Neuronal stem cell (in vitro differentiated cells): ENCODE data around the gene CD63.

Experiments used
- DNase-seq: peaks from one replicate; pipeline ENCODE4 v3.0.0-alpha.2; 2013; ENCODE audit warnings: low spot score
- H2AFZ ChIP-seq: one replicate; pipeline ENCODE4 v1.6.1; 2013; ENCODE audit warnings: mild to moderate bottlenecking, low read length, inconsistent platforms
- H2AK5ac ChIP-seq: 2 replicates; pipeline ENCODE4 v1.6.1; 2013; ENCODE audit warnings: low read depth, mild to moderate bottlenecking, inconsistent platforms, low read length, moderate library complexity, mixed read lengths
- H2BK120ac ChIP-seq: 2 replicates; pipeline ENCODE4 v1.6.1; 2013; ENCODE audit warnings: low read depth, mild to moderate bottlenecking, inconsistent platforms, low read length, moderate library complexity, mixed read lengths
- H2BK12ac ChIP-seq: one replicate; pipeline ENCODE4 v1.6.1; 2013; ENCODE audit warnings: low read length, inconsistent platforms
- H2BK15ac ChIP-seq: 2 replicates; pipeline ENCODE4 v1.6.1; 2013; ENCODE audit warnings: mild to moderate bottlenecking, low read length, inconsistent platforms, mixed read lengths
- H2BK5ac ChIP-seq: one replicate; pipeline ENCODE4 v1.6.1; 2013; ENCODE audit warnings: inconsistent platforms, mild to moderate bottlenecking, low read length, moderate library complexity
- H3K14ac ChIP-seq: one replicate; pipeline ENCODE4 v1.6.1; 2013; ENCODE audit warnings: low read length, inconsistent platforms
- H3K18ac ChIP-seq: 2 replicates; pipeline ENCODE4 v1.6.1; 2013; ENCODE audit warnings: low read length, inconsistent platforms
- H3K23ac ChIP-seq: 2 replicates; pipeline ENCODE4 v1.6.1; 2013; ENCODE audit warnings: low read depth, mild to moderate bottlenecking, mixed read lengths, low read length, inconsistent platforms; ENCODE audit not compliant: poor library complexity
- H3K27ac ChIP-seq: replicated peaks from 3 replicates; pipeline ENCODE4 v1.5.1; 2013; ENCODE audit warnings: low read length, inconsistent platforms
- H3K27me3 ChIP-seq, 3 experiments: 2 replicates each; pipeline ENCODE4 v1.6.1; 2013; ENCODE audit warnings: low read length in 3 of 3, mild to moderate bottlenecking in 2 of 3, inconsistent platforms in 1 of 3, low read depth in 1 of 3, mixed read lengths in 1 of 3, moderate library complexity in 1 of 3; ENCODE audit not compliant: control insufficient read depth in 3 of 3, insufficient read depth in 3 of 3
- H3K36me3 ChIP-seq, 2 donors: replicated peaks in 1 of 2; 2 replicates each; pipeline ENCODE4 v1.6.1; 2013; ENCODE audit warnings: low read length in 2 of 2; ENCODE audit not compliant: control insufficient read depth in 2 of 2, insufficient read depth in 2 of 2
- H3K4ac ChIP-seq: 2 replicates; pipeline ENCODE4 v1.6.1; 2013; ENCODE audit warnings: inconsistent platforms, mild to moderate bottlenecking, low read length, moderate library complexity
- H3K4me1 ChIP-seq, 2 donors: 1 replicate in 1 of 2; 2 replicates in 1 of 2; pipeline ENCODE4 v1.6.1; 2013; ENCODE audit warnings: low read length in 2 of 2, low read depth in 1 of 2; ENCODE audit not compliant: control insufficient read depth in 2 of 2, insufficient read depth in 1 of 2
- H3K4me2 ChIP-seq: one replicate; pipeline ENCODE4 v1.6.1; 2013; ENCODE audit warnings: mild to moderate bottlenecking, low read length, inconsistent platforms; ENCODE audit not compliant: insufficient read depth, poor library complexity, severe bottlenecking
- H3K4me3 ChIP-seq, 2 donors: 2 replicates each; pipeline ENCODE4 v1.5.1; 2013; ENCODE audit warnings: low read length in 2 of 2, mild to moderate bottlenecking in 2 of 2, inconsistent platforms in 1 of 2, moderate library complexity in 1 of 2
- H3K79me1 ChIP-seq: one replicate; pipeline ENCODE4 v1.6.1; 2013; ENCODE audit warnings: low read depth, mild to moderate bottlenecking, inconsistent platforms, low read length, moderate library complexity
- H3K9ac ChIP-seq: one replicate; pipeline ENCODE4 v1.6.1; 2013; ENCODE audit warnings: mild to moderate bottlenecking, low read depth, low read length, inconsistent platforms; ENCODE audit not compliant: poor library complexity
- H3K9me3 ChIP-seq, 2 donors: replicated peaks in 1 of 2; 2 replicates each; pipeline versions ENCODE3 to v1.6.1; 2013; ENCODE audit warnings: low read length in 2 of 2, mild to moderate bottlenecking in 2 of 2, inconsistent platforms in 1 of 2, low read depth in 1 of 2, mixed read lengths in 1 of 2, moderate library complexity in 1 of 2; ENCODE audit not compliant: control insufficient read depth in 2 of 2, insufficient read depth in 1 of 2
- H4K8ac ChIP-seq: one replicate; pipeline ENCODE4 v1.6.1; 2013; ENCODE audit warnings: low read depth, mild to moderate bottlenecking, inconsistent platforms, low read length, moderate library complexity
- H4K91ac ChIP-seq: one replicate; pipeline ENCODE4 v1.6.1; 2013; ENCODE audit warnings: low read length, low read depth, mild to moderate bottlenecking, inconsistent platforms; ENCODE audit not compliant: poor library complexity
- WGBS, 2 donors: extraction: QIAGEN DNeasy Blood & Tissue Kit; methylation state at CpG; one replicate each; pipeline ENCODE4 v1.1.7; 2013; ENCODE audit warnings: missing lambda C conversion rate in 2 of 2, mixed read lengths in 1 of 2; ENCODE audit not compliant: insufficient read length in 2 of 2, insufficient replicate concordance in 1 of 2; ENCODE audit errors: extremely low coverage in 2 of 2; 5-methylcytosine and 5-hydroxymethylcytosine counted together

The CD63 gene

DNA sequence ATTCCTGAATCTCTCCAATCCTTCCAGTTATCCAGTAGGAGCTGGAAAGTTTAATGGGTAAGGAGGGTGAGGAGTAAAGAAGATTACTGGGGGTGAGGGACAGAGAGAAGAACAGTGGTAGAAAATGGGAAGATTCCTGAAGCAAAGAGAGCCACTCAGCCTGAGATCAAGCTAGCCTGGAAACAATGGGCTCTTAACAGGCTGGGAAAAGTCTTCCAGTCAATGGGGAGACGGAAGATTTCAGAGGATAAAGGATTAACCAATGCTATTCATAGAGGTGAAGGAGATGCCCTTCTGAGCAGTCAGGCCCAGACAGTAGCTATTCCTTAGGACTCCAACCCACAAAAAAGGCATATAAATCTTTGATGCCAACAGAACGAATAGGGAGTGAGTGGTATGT, 28.9 kb upstream of the CD63 start:
- Histone ChIP-seq H3K79me1 (no peaks in the 10 kb centered on the region), H2BK15ac (no peak overlapping the region), H3K4ac (no peak overlapping the region), H4K8ac (no peak overlapping the region), H2BK12ac (no peak overlapping the region), H2BK120ac (no peak overlapping the region), H3K4me2 (no peak overlapping the region), H3K36me3 (peaks cover 19 to 96% of the 10 kb centered on the region in 2 donors), H4K91ac (no peak overlapping the region), H2BK5ac (no peak overlapping the region), H3K9me3 (peaks cover 2 to 13% of the 10 kb centered on the region in 2 donors), H3K27me3 (no peaks in the 10 kb centered on the region), H3K9ac (no peak overlapping the region), H3K23ac (no peak overlapping the region), H2AFZ (no peak overlapping the region), H3K27ac (peak overlapping the region; percentile 45), H2AK5ac (no peak overlapping the region), H3K14ac (no peak overlapping the region), H3K18ac (no peak overlapping the region), H3K4me1 (peaks cover 0 to 9% of the 10 kb centered on the region in 2 donors), H3K4me3 (no peak overlapping the region)
- DNase-seq, result peak; percentile 26
- WGBS, 2 donors, result no CpG with 5 or more reads among the region's 2 CpGs

- no peaks in the 10 kb centered on the region for H3K27me3 ChIP-seq
- H3K14ac ChIP-seq, result no peak overlapping the region
- no peak overlapping the region for H3K23ac ChIP-seq
- WGBS, 2 donors, result no CpG with 5 or more reads among the region's 2 CpGs
- no peak overlapping the region for H3K27ac ChIP-seq
- H2AK5ac ChIP-seq, result no peak overlapping the region
- DNase-seq, result no peak
- H3K9ac ChIP-seq, result no peak overlapping the region
- no peak overlapping the region for H2BK120ac ChIP-seq
- H4K91ac ChIP-seq, result no peak overlapping the region
- H2BK12ac ChIP-seq, result no peak overlapping the region
- H3K36me3 ChIP-seq, result peaks cover 38 to 100% of the 10 kb centered on the region in 2 donors
- H3K18ac ChIP-seq, result no peak overlapping the region
- H3K79me1 ChIP-seq, result no peaks in the 10 kb centered on the region
- peaks cover 2 to 13% of the 10 kb centered on the region in 2 donors for H3K9me3 ChIP-seq
- no peak overlapping the region for H3K4me3 ChIP-seq
- H3K4me2 ChIP-seq, result no peak overlapping the region
- no peak overlapping the region for H2AFZ ChIP-seq
- no peak overlapping the region for H2BK15ac ChIP-seq
- H3K4me1 ChIP-seq, result peaks cover 0 to 9% of the 10 kb centered on the region in 2 donors
- no peak overlapping the region for H3K4ac ChIP-seq
- no peak overlapping the region for H2BK5ac ChIP-seq
- H4K8ac ChIP-seq, result no peak overlapping the region
These were observed 26.4 kb upstream of the CD63 start for GRCh38 chr12:55755246-55755645.

GRCh38 chr12:55748230-55748993, 19.6 kb upstream of the CD63 start:
- H2BK12ac ChIP-seq, result no peak overlapping the region
- no peak overlapping the region for H3K27ac ChIP-seq
- H4K91ac ChIP-seq, result peak overlapping the region; percentile 65
- no peaks in the 10 kb centered on the region for H3K9me3 ChIP-seq
- H3K36me3 ChIP-seq, result peaks cover 51 to 71% of the 10 kb centered on the region in 2 donors
- no peak overlapping the region for H2AFZ ChIP-seq
- H3K4me3 ChIP-seq, result no peak overlapping the region
- no peak overlapping the region for H2BK120ac ChIP-seq
- peaks cover 17 to 22% of the 10 kb centered on the region in 2 donors for H3K4me1 ChIP-seq
- peak overlapping the region; percentile 38 for H3K9ac ChIP-seq
- H2BK15ac ChIP-seq, result no peak overlapping the region
- H3K4me2 ChIP-seq, result no peak overlapping the region
- H4K8ac ChIP-seq, result no peak overlapping the region
- H3K23ac ChIP-seq, result peak overlapping the region; percentile 27
- no peaks in the 10 kb centered on the region for H3K27me3 ChIP-seq
- H3K18ac ChIP-seq, result no peak overlapping the region
- no peak overlapping the region for H3K4ac ChIP-seq
- H3K14ac ChIP-seq, result no peak overlapping the region
- WGBS, 2 donors, result no CpG with 5 or more reads among the region's 18 CpGs
- peak overlapping the region; percentile 15 for H2AK5ac ChIP-seq
- no peak overlapping the region for H2BK5ac ChIP-seq
- no peak for DNase-seq
- H3K79me1 ChIP-seq, result peaks cover 7% of the 10 kb centered on the region

- Histone ChIP-seq H3K36me3 (peaks cover 38 to 56% of the 10 kb centered on the region in 2 donors), H3K27me3 (no peaks in the 10 kb centered on the region), H3K4me2 (no peak overlapping the region), H3K23ac (no peak overlapping the region), H3K4ac (no peak overlapping the region), H3K9me3 (no peaks in the 10 kb centered on the region), H2AK5ac (no peak overlapping the region), H3K27ac (peak overlapping the region; percentile 100), H3K4me1 (peaks cover 23 to 26% of the 10 kb centered on the region in 2 donors), H2AFZ (no peak overlapping the region), H4K8ac (no peak overlapping the region), H3K4me3 (no peak overlapping the region), H2BK120ac (no peak overlapping the region), H2BK12ac (no peak overlapping the region), H2BK5ac (no peak overlapping the region), H3K14ac (no peak overlapping the region), H4K91ac (no peak overlapping the region), H2BK15ac (no peak overlapping the region), H3K18ac (no peak overlapping the region), H3K9ac (no peak overlapping the region), H3K79me1 (peaks cover 7% of the 10 kb centered on the region)
- DNase-seq, result no peak
These were observed 18.1 kb upstream of the CD63 start for GRCh38 chr12:55746913-55747231.
